Spleen (tissue), 11 donors: ENCODE measurements around the gene MBTPS1. TPM values are rescaled to one million over a fixed set of nuclear protein-coding genes. Genes with fewer than 3 reads are reported as not detected.

Source experiments
- DNase-seq: peaks from one replicate; pipeline ENCODE4 v3.0.0-alpha.2; 2020
- H3K27ac ChIP-seq, 8 donors: fragments of 200-600 bp; sonication (generic) in 7 of 8; 1 replicate in 4 of 8; 2 replicates in 4 of 8; pipeline versions ENCODE4 v1.5.0 to v1.8.0; 2016 to 2021; ENCODE audit warnings: inconsistent platforms in 4 of 8, mild to moderate bottlenecking in 4 of 8, moderate library complexity in 1 of 8
- H3K27me3 ChIP-seq, 7 donors: fragments of 200-600 bp; sonication (generic) in 6 of 7; replicated peaks in 1 of 7; 1 replicate in 4 of 7; 2 replicates in 3 of 7; pipeline versions ENCODE4 v1.5.0 to v1.8.0; 2016 to 2021; ENCODE audit warnings: inconsistent platforms in 3 of 7, mild to moderate bottlenecking in 1 of 7
- H3K36me3 ChIP-seq, 6 donors: fragments of 200-600 bp; sonication (generic) in 5 of 6; 1 replicate in 4 of 6; 2 replicates in 2 of 6; pipeline versions ENCODE4 v1.5.0 to v1.8.0; 2016 to 2021; ENCODE audit warnings: inconsistent platforms in 2 of 6
- H3K4me1 ChIP-seq, 6 donors: fragments of 200-600 bp; sonication (generic) in 5 of 6; 1 replicate in 3 of 6; 2 replicates in 3 of 6; pipeline versions ENCODE4 v1.5.0 to v1.8.0; 2016 to 2021; ENCODE audit warnings: inconsistent platforms in 3 of 6
- H3K4me3 ChIP-seq, 8 donors: fragments of 200-600 bp; sonication (generic) in 7 of 8; 1 replicate in 4 of 8; 2 replicates in 4 of 8; pipeline versions ENCODE4 v1.5.0 to v1.8.0; 2016 to 2021; ENCODE audit warnings: inconsistent platforms in 4 of 8, mild to moderate bottlenecking in 4 of 8, moderate library complexity in 2 of 8
- H3K9me3 ChIP-seq, 8 donors: fragments of 200-600 bp; sonication (generic) in 7 of 8; 1 replicate in 4 of 8; 2 replicates in 4 of 8; pipeline versions ENCODE4 v1.5.0 to v1.8.0; 2016 to 2021; ENCODE audit warnings: inconsistent platforms in 4 of 8
- CTCF ChIP-seq, 11 experiments: fragments of 200-600 bp in 7 of 11; fragments of 450-650 bp in 4 of 11; sonication (generic) in 4 of 11; IDR thresholded peaks in 8 of 11; conservative IDR thresholded peaks in 3 of 11; 1 replicate in 7 of 11; 2 replicates in 4 of 11; pipeline versions ENCODE4 v1.4.0 to v1.8.0; 2016 to 2021; ENCODE audit warnings: antibody characterized with exemption in 11 of 11, inconsistent platforms in 4 of 11, mild to moderate bottlenecking in 1 of 11
- POLR2A ChIP-seq, 3 donors: fragments of 450-650 bp; IDR thresholded peaks; one replicate each; pipeline ENCODE4 v1.5.1; 2017; ENCODE audit warnings: antibody characterized with exemption in 3 of 3, mild to moderate bottlenecking in 1 of 3
- POLR2AphosphoS5 ChIP-seq, 3 donors: sonication (generic); formaldehyde crosslinking; IDR thresholded peaks; one replicate each; pipeline ENCODE4 v1.5.1; 2017; ENCODE audit warnings: antibody characterized with exemption in 3 of 3
- WGBS, 5 donors: extraction: QIAGEN DNeasy Blood & Tissue Kit in 3 of 5; methylation state at CpG; one replicate each; pipeline versions ENCODE4 v1.1.5 to v1.1.7; 2013 to 2018; 5-methylcytosine and 5-hydroxymethylcytosine counted together
- intact Hi-C: fragments of 100-400 bp; cut with DNase I; formaldehyde crosslinking; loops from one replicate; pipeline ENCODE4 v1.15.0; 2023; ENCODE audit warnings: low total_unique reads
- polyA plus RNA-seq, 3 donors: library from polyadenylated mRNA; stranded (reverse); fragments of 200-250 nt; gene quantifications; one replicate each; pipeline ENCODE4 v1.2.1, GENCODE V29; 2013
- total RNA-seq, 7 donors: library from RNA; depleted of rRNA in 3 of 7; stranded (reverse); fragments of >200 nt in 3 of 7; fragmentation: NEBNext Ultra II Directional in 4 of 7; extraction: Animal tissue kit (Norgen Biotek cat#: 25700) in 4 of 7; gene quantifications; one replicate each; pipeline versions ENCODE4 v1.1.0 to v1.2.1, GENCODE V29; 2016 to 2021
- donor health status: healthy with polysubstance abuse.
- donor health status: DM: no; HTN: no; CAD: no; lungs with moderate emphysema.
- donor health status: DM: no; HTN: no; CAD: no.
- donor health status: Bipolar disorder and iron deficiency.
- donor health status: healthy.
- donor health status: DM: no; HTN: no; CAD: no.
- donor health status: DM: yes; HTN: yes; CAD: no.

The MBTPS1 gene
- total and polyA plus RNA-seq, 10 donors, result 34.5 to 121 (median 91.1) TPM

- Histone ChIP-seq H3K27me3 (no peaks in the 10 kb centered on the region), H3K9me3 (no peaks in the 10 kb centered on the region), H3K4me3 (no peak overlapping the region), H3K27ac (peak overlapping the region in 2 of 8 donors; percentile 9 to 50), H3K36me3 (peaks cover 0 to 93% (median 68%) of the 10 kb centered on the region in 6 donors), H3K4me1 (peaks cover 0 to 92% (median 49%) of the 10 kb centered on the region in 6 donors)
- intact Hi-C loops, result loop anchor here (10.0 kb wide), 1 partner anchor 90 kb away; no protein-coding TSS in a partner anchor
- peak; percentile 84 for DNase-seq
- 37 to 58% (median 48%) methylated on average over 11 of the region's 11 CpGs for WGBS, 5 donors
- TF ChIP-seq POLR2AphosphoS5 (IDR thresholded peaks at IDR 0.05) (peak in 2 of 3 donors; percentile 20 to 30), POLR2A (IDR thresholded peaks at IDR 0.05) (no peak), CTCF (IDR thresholded peaks at IDR 0.05 in 8 of 11, conservative IDR thresholded peaks at IDR 0.05 in 3 of 11) (peak; percentile 21 to 82 (median 65))
These were observed 32.0 kb downstream of the MBTPS1 start for GRCh38 chr16:84084570-84085270.

- no peaks in the 10 kb centered on the region for H3K27me3 ChIP-seq
- TF ChIP-seq POLR2AphosphoS5 (IDR thresholded peaks at IDR 0.05) (peak in 1 of 3 donors; percentile 14), POLR2A (IDR thresholded peaks at IDR 0.05) (no peak), CTCF (IDR thresholded peaks at IDR 0.05 in 8 of 11, conservative IDR thresholded peaks at IDR 0.05 in 3 of 11) (no peak)
- peak overlapping the region in 6 of 8 donors; percentile 3 to 73 (median 40) for H3K27ac ChIP-seq
- no peaks in the 10 kb centered on the region for H3K9me3 ChIP-seq
- intact Hi-C loops, result loop anchor here (10.0 kb wide), 1 partner anchor 92 kb away; no protein-coding TSS in a partner anchor
- DNase-seq, result no peak
- 55 to 86% (median 72%) methylated on average over 11 of the region's 11 CpGs for WGBS, 5 donors
- peaks cover 0 to 78% (median 35%) of the 10 kb centered on the region in 6 donors for H3K4me1 ChIP-seq
- peaks cover 0 to 93% (median 70%) of the 10 kb centered on the region in 6 donors for H3K36me3 ChIP-seq
- H3K4me3 ChIP-seq, result no peak overlapping the region
These were observed 33.7 kb downstream of the MBTPS1 start for GRCh38 chr16:84082835-84083569.

DNA sequence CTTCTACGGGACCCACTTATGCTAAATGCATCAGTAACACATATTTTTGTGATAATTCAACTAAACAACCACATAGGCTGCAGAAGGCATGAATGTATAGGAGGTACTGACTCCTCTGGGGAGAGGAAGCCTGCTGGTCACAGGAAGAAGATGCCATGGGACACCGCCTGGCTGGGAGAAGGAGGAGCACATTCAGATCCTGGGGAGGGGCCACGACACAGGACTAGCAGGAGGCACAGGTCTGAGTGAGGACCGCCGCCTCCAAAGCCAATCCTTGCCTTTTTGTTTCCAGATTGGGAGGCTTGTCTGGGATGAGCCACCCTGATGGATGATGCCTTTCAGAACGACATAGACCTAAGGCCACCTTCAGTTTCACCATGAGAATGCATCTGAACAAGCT is 34.6 kb downstream of the MBTPS1 start:
- TF ChIP-seq POLR2A (IDR thresholded peaks at IDR 0.05) (no peak), POLR2AphosphoS5 (IDR thresholded peaks at IDR 0.05) (no peak), CTCF (IDR thresholded peaks at IDR 0.05 in 8 of 11, conservative IDR thresholded peaks at IDR 0.05 in 3 of 11) (no peak)
- Histone ChIP-seq H3K36me3 (peaks cover 0 to 93% (median 70%) of the 10 kb centered on the region in 6 donors), H3K27ac (peak overlapping the region in 3 of 8 donors; percentile 20 to 73 (median 62)), H3K9me3 (no peaks in the 10 kb centered on the region), H3K27me3 (no peaks in the 10 kb centered on the region), H3K4me3 (no peak overlapping the region), H3K4me1 (peaks cover 0 to 69% (median 30%) of the 10 kb centered on the region in 6 donors)
- intact Hi-C loops, result loop anchor here (10.0 kb wide), 1 partner anchor 93 kb away; no protein-coding TSS in a partner anchor
- no peak for DNase-seq
- WGBS, 5 donors, result 83 to 93% (median 88%) methylated on average over 6 of the region's 6 CpGs
